HG02981 (cell line): ENCODE results near the gene EHD4.

Experiments
- ATAC-seq: cut with Tn5 transposase; IDR thresholded peaks from one replicate; pipeline ENCODE4 v1.9.1; 2021; ENCODE audit warnings: mild to moderate bottlenecking, moderate library complexity; ENCODE audit not compliant: unreplicated experiment

EHD4 gene

GRCh38 chr15:41847981-41848380, 124.4 kb downstream of the EHD4 start:
- no peak for ATAC-seq

GRCh38 chr15:41847206-41847605, 125.2 kb downstream of the EHD4 start:
- no peak for ATAC-seq
